ENCODE measurements around the gene RPL5. TPM values are rescaled to one million over a fixed set of nuclear protein-coding genes. Genes with fewer than 3 reads are reported as not detected.

The RPL5 gene
- polyA plus RNA-seq, 1 donor (not counting 4 experiments of a cell fraction or from before 2014, with no cell fraction given) = 2,236 TPM

DNA sequence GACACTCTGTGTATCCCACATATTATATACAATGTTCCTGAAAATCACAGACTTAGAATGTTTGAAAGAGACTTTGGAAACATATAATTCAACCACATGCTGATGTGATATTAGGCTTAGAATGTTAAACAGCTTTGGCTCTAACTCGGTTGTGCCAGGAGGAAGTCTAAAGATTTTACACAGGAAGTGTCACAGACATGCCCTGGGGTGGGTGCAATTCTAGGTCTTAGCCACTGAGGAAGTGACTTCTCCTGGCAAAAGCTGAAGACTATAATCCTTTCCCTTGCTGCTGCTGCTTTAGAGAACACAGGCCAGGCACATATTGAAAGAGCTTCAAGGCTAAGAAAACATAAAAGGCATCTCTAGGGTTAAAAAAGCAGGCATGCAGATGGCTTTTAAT lies 51.0 kb downstream of the RPL5 start:
- Histone ChIP-seq H3K79me2 (ENCODE audit: control insufficient read depth, insufficient read depth, low read length) (no peaks in the 10 kb centered on the region), H3K9me3 (ENCODE audit: control insufficient read depth, low read depth, low read length) (no peaks in the 10 kb centered on the region), H4K20me1 (ENCODE audit: control insufficient read depth, extremely low read depth, insufficient read depth, low read length) (no peaks in the 10 kb centered on the region), H3K36me3 (ENCODE audit: control insufficient read depth in 2 of 2, extremely low read depth in 1 of 2, insufficient read depth in 2 of 2, low read length in 2 of 2) (no peaks in the 10 kb centered on the region), H3K27ac (ENCODE audit: control insufficient read depth, insufficient read depth, low read length) (no peak overlapping the region), H3K27me3 (ENCODE audit: control insufficient read depth, extremely low read depth, insufficient read depth, low read length) (no peaks in the 10 kb centered on the region), H2AFZ (ENCODE audit: control insufficient read depth, low read length) (no peak overlapping the region), H3K9me1 (ENCODE audit: control insufficient read depth, extremely low read depth, insufficient read depth, low read length) (no peaks in the 10 kb centered on the region), H3K4me1 (ENCODE audit: control insufficient read depth, extremely low read depth, insufficient read depth, low read length) (peaks cover 9% of the 10 kb centered on the region), H3K4me3 (ENCODE audit: control insufficient read depth in 2 of 3, extremely low read depth in 1 of 3, insufficient read depth in 2 of 3, low read depth in 1 of 3, low read length in 3 of 3) (no peak overlapping the region), H3K4me2 (ENCODE audit: control insufficient read depth, extremely low read depth, insufficient read depth, low read depth, low read length) (peak overlapping the region; percentile 4), H3K9ac (ENCODE audit: control insufficient read depth, extremely low read depth, insufficient read depth, low read length) (no peak overlapping the region)
- peak; percentile 76 for FAIRE-seq
- dilution Hi-C loops (cut with MboI; ENCODE audit: extremely low pct_ligation_motif_present, low sequenced_read_pairs) = no loop called here
- no peak for DNase-seq (ENCODE audit: low read depth, low spot score)
- TF ChIP-seq, protein P1, sequence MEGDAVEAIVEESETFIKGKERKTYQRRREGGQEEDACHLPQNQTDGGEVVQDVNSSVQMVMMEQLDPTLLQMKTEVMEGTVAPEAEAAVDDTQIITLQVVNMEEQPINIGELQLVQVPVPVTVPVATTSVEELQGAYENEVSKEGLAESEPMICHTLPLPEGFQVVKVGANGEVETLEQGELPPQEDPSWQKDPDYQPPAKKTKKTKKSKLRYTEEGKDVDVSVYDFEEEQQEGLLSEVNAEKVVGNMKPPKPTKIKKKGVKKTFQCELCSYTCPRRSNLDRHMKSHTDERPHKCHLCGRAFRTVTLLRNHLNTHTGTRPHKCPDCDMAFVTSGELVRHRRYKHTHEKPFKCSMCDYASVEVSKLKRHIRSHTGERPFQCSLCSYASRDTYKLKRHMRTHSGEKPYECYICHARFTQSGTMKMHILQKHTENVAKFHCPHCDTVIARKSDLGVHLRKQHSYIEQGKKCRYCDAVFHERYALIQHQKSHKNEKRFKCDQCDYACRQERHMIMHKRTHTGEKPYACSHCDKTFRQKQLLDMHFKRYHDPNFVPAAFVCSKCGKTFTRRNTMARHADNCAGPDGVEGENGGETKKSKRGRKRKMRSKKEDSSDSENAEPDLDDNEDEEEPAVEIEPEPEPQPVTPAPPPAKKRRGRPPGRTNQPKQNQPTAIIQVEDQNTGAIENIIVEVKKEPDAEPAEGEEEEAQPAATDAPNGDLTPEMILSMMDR (optimal IDR thresholded peaks at IDR 0.05 in 1 of 3, IDR thresholded peaks at IDR 0.05 in 1 of 3, conservative IDR thresholded peaks at IDR 0.05 in 1 of 3; ENCODE audit: extremely low read depth in 1 of 3, insufficient read depth in 2 of 3, low read length in 3 of 3) = no peak
- no peak for TF ChIP-seq EZH2 (IDR thresholded peaks at IDR 0.05; ENCODE audit: low read length)

DNA sequence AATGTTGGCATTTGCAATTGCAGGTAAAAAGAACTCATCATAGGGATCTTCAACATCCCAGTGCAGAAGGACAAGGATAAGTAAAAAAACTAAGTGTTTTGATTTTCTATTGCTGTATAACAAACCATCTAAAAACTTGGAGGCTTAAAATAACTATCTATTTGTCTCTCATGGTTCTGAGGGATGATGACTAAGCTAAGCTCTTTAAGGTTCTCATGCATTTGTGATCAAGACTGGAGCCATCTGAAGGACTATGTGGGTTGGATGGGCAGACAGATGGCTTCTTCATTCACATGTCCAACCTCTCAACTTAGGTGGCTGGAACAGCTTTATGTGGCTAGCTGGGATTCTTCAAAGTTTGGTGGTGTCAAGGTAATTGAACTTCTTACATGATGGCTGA lies 51.5 kb downstream of the RPL5 start:
- DNase-seq (ENCODE audit: low read depth, low spot score) = no peak
- Histone ChIP-seq H3K9ac (ENCODE audit: control insufficient read depth, extremely low read depth, insufficient read depth, low read length) (no peak overlapping the region), H3K36me3 (ENCODE audit: control insufficient read depth in 2 of 2, extremely low read depth in 1 of 2, insufficient read depth in 2 of 2, low read length in 2 of 2) (no peaks in the 10 kb centered on the region), H3K9me1 (ENCODE audit: control insufficient read depth, extremely low read depth, insufficient read depth, low read length) (no peaks in the 10 kb centered on the region), H3K79me2 (ENCODE audit: control insufficient read depth, insufficient read depth, low read length) (no peaks in the 10 kb centered on the region), H3K9me3 (ENCODE audit: control insufficient read depth, low read depth, low read length) (no peaks in the 10 kb centered on the region), H2AFZ (ENCODE audit: control insufficient read depth, low read length) (no peak overlapping the region), H4K20me1 (ENCODE audit: control insufficient read depth, extremely low read depth, insufficient read depth, low read length) (no peaks in the 10 kb centered on the region), H3K4me2 (ENCODE audit: control insufficient read depth, extremely low read depth, insufficient read depth, low read depth, low read length) (no peak overlapping the region), H3K4me1 (ENCODE audit: control insufficient read depth, extremely low read depth, insufficient read depth, low read length) (peaks cover 9% of the 10 kb centered on the region), H3K27ac (ENCODE audit: control insufficient read depth, insufficient read depth, low read length) (no peak overlapping the region), H3K27me3 (ENCODE audit: control insufficient read depth, extremely low read depth, insufficient read depth, low read length) (no peaks in the 10 kb centered on the region), H3K4me3 (ENCODE audit: control insufficient read depth in 2 of 3, extremely low read depth in 1 of 3, insufficient read depth in 2 of 3, low read depth in 1 of 3, low read length in 3 of 3) (no peak overlapping the region)
- FAIRE-seq = peak; percentile 17
- no peak for TF ChIP-seq EZH2 (IDR thresholded peaks at IDR 0.05; ENCODE audit: low read length)
- TF ChIP-seq, protein P1 (optimal IDR thresholded peaks at IDR 0.05 in 1 of 3, IDR thresholded peaks at IDR 0.05 in 1 of 3, conservative IDR thresholded peaks at IDR 0.05 in 1 of 3; ENCODE audit: extremely low read depth in 1 of 3, insufficient read depth in 2 of 3, low read length in 3 of 3) = no peak
- dilution Hi-C loops (cut with MboI; ENCODE audit: extremely low pct_ligation_motif_present, low sequenced_read_pairs) = no loop called here

Measured in keratinocyte (primary cell).